HTR-8/SVneo (cell line): Measurements from ENCODE around the gene FGG.

Source experiments
- DNase-seq: peaks from one replicate; pipeline ENCODE4 v3.0.0; 2011; ENCODE audit warnings: low spot score, mixed read lengths; ENCODE audit not compliant: insufficient read length
- FAIRE-seq: peaks from 2 replicates; lab custom pipeline; 2011; peaks lifted over from hg19 to GRCh38; lab: Jason Lieb, UNC

FGG gene

DNA sequence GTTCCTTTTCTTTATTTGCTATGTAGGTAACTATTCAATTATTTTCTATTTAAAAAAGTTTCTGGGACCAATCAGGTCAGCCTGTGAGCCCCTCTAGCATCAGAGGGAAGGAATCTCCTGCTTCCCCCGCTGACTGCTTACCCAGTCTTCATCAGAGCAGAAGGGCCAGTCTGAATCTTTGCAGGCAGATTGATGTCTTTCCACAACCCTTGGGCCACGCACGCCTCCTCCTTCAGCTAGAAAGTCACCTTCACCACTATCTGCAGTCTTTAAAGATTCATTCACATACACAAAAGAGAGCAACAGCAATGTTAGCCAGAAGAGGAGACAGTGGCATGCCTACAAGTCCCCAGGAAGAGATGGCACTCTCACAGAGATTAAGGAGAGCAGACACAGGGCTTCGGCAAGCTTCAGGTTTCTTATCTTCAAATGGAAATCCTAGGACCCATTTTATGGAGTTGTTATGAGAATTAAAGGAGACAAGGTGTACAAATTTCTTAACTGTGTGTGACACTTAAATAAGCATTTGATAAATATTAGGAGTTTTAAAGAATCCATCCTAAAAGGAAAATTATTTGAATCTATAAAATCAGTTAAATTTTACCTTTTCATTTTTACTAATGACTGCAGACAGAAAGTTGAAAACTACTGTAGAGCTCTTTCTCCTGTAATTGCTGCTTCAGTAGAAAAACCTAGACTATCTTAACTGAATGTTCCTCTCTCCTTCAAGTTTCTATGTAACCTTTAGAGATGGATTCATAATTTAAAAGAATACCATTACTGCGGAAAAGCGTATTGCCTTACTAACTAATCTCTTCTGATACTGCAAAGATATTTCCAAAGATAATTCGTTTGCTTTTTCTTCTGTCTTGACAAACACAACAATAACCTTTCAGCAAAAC lies 22.9 kb downstream of the FGG start:
- FAIRE-seq, result no peak
- DNase-seq, result no peak

- no peak for FAIRE-seq
- no peak for DNase-seq
Measured at GRCh38 chr4:154588198-154588597, 24.3 kb downstream of the FGG start.

GRCh38 chr4:154586296-154587033 lies 26.0 kb downstream of the FGG start:
- FAIRE-seq, result no peak

GRCh38 chr4:154585369-154586018 lies 27.0 kb downstream of the FGG start:
- FAIRE-seq (no peak), DNase-seq (no peak)

More at GRCh38 chr4:154586296-154587033, 26.0 kb downstream of the FGG start:
- no peak for DNase-seq

DNA sequence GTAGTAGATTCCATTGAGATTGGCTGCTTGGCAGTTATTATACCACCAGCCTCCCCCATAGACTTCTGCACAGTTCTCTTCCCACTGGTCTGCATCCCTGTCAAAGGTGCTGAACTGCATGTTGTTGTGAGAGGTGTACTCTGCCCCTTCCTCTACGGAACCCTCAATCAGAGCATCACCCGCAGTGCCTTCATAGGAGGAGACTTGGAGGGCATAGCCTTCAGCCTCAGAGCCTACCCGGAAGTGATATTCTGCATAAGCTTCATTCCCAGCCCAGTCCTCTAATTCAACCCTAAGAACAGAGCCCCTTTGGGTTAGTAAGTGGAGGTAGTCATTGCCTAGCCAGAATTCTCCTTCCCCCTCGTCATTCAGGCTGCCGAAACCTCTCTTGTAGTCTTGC lies 28.2 kb downstream of the FGG start:
- FAIRE-seq, result no peak
- DNase-seq, result no peak

- FAIRE-seq, result no peak
- DNase-seq, result no peak
Measured at GRCh38 chr4:154583677-154584076, 28.8 kb downstream of the FGG start.

- DNase-seq (no peak), FAIRE-seq (no peak)
Measured at GRCh38 chr4:154583230-154583629, 29.2 kb downstream of the FGG start.

- no peak for FAIRE-seq
- DNase-seq, result no peak
Measured at GRCh38 chr4:154582723-154583122, 29.7 kb downstream of the FGG start.

GRCh38 chr4:154579927-154580326 lies 32.5 kb downstream of the FGG start:
- no peak for FAIRE-seq
- DNase-seq, result no peak

- FAIRE-seq, result no peak
- DNase-seq, result no peak
Measured at GRCh38 chr4:154578919-154579318, 33.5 kb downstream of the FGG start.

DNA sequence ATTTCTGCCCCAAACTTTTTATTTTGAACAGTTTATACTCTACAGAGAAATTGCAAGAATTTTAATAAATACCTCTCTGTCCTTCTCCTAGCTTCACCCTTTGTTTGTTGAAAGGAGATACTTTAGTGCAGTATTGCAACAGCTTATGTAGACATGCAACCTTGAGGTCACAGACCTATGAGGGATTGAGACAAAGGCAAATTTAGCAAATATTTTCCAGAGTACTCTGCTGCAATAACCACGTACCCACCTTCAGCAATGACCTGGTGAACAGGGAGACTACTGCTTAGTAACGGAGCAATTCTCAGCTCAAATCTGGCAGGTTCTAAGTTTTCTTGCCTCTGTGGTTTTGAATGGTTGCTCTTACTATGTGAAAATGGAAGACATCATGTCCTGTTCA lies 35.1 kb downstream of the FGG start:
- no peak for FAIRE-seq
- DNase-seq, result no peak

GRCh38 chr4:154574311-154574710 lies 38.1 kb downstream of the FGG start:
- FAIRE-seq (no peak), DNase-seq (no peak)

DNA sequence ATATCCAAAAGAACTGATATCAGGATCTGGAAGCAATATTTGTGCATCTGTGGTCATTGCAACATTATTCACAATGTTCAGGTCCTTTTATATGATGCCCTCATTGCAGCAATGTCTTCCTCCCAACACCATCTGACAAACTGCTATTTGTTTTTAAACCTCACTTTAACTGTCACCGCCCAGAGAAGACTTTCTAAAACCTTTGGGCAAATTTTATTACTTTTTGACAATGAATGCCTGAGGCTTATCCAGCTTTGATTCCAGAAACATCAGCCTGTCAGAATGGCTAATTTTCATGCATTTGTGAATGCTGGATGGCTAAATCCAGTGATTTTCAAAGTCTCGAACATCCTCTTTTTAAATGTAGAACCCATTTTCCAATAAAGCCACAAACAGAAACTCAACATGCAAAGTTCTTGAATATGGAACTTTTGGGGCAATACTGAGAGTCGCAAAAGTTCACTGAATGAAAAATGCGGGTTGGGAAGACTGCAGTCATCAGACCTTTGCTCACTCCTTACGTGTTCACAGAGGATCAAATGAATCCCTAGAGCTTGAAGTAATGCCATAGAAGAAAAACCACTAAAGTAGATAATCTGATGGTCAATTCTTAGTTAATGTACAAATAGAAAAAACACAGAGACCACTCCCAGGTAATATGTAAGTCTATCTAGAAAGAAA lies 39.1 kb downstream of the FGG start:
- DNase-seq, result no peak
- FAIRE-seq, result no peak

DNA sequence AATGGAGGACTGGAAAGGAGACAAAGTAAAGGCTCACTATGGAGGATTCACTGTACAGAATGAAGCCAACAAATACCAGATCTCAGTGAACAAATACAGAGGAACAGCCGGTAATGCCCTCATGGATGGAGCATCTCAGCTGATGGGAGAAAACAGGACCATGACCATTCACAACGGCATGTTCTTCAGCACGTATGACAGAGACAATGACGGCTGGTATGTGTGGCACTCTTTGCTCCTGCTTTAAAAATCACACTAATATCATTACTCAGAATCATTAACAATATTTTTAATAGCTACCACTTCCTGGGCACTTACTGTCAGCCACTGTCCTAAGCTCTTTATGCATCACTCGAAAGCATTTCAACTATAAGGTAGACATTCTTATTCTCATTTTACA lies 42.9 kb downstream of the FGG start:
- FAIRE-seq (no peak), DNase-seq (no peak)

- DNase-seq (no peak), FAIRE-seq (no peak)
Measured at GRCh38 chr4:154569028-154569427, 43.4 kb downstream of the FGG start.

DNA sequence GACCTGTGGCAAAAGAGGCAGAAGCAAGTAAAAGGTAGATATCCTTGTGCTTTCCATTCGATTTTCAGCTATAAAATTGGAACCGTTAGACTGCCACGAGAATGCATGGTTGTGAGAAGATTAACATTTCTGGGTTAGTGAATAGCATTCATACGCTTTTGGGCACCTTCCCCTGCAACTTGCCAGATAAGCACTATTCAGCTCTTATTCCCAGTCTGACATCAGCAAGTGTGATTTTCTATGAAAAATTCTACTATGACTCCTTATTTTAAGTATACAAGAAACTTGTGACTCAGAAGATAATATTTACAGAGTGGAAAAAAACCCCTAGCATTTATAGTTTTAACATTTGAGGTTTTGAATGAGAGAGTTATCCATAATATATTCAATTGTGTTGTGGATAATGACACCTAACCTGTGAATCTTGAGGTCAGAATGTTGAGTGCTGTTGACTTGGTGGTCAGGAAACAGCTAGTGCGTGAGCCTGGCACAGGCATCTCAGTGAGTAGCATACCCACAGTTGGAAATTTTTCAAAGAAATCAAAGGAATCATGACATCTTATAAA lies 45.7 kb downstream of the FGG start:
- FAIRE-seq, result no peak

DNA sequence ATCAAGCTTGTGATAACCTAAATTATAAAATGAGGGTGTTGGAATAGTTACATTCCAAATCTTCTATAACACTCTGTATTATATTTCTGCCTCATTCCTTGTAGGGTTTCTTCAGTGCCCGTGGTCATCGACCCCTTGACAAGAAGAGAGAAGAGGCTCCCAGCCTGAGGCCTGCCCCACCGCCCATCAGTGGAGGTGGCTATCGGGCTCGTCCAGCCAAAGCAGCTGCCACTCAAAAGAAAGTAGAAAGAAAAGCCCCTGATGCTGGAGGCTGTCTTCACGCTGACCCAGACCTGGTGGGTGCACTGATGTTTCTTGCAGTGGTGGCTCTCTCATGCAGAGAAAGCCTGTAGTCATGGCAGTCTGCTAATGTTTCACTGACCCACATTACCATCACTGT lies 46.8 kb downstream of the FGG start:
- FAIRE-seq (no peak), DNase-seq (no peak)

More for the DNA sequence above, 45.7 kb downstream of the FGG start:
- DNase-seq, result no peak

- DNase-seq (no peak), FAIRE-seq (no peak)
Measured at GRCh38 chr4:154564311-154564710, 48.1 kb downstream of the FGG start.

GRCh38 chr4:154562697-154563254 lies 49.7 kb downstream of the FGG start, which contains the start of gene FGB:
TSS of gene FGB (plus strand) at chr4:154563011. CDS start at chr4:154563019, 8 bp downstream.
- no peak for DNase-seq

DNA sequence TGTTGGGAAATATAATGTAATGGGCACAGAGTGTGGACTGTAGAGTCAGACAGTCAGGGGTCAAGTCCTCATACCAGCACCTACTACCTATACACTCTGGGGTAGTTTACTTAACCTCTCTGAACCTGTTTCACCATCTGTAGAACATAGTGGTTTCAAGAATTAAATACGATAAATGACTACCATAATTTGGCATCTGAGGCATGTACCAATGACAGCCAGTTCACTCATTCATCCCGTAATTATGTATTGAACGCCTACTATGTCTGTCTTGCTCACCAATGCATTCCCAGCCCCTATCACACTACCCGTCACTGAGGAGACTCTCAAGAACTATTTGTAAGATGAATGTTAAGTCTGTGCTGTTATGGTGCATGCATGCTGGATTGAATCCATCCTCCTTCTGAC lies 51.6 kb downstream of the FGG start:
- FAIRE-seq, result no peak
- no peak for DNase-seq

More at GRCh38 chr4:154562697-154563254, 49.7 kb downstream of the FGG start, which contains the start of gene FGB:
- FAIRE-seq, result no peak
